Astrocyte (in vitro differentiated cells and primary cell): Measurements from ENCODE around the gene EGR1. TPM values are rescaled to one million over a fixed set of nuclear protein-coding genes. Genes with fewer than 3 reads are reported as not detected.

Source experiments
- DNase-seq: peaks from one replicate; pipeline ENCODE4 v3.0.0-alpha.2; 2010; ENCODE audit warnings: low read depth
- FAIRE-seq: peaks from 2 replicates; lab custom pipeline; 2011; peaks lifted over from hg19 to GRCh38; lab: Jason Lieb, UNC
- H2AFZ ChIP-seq: 2 replicates; pipeline ENCODE4 v1.6.0; 2012; ENCODE audit warnings: low read depth, low read length, inconsistent platforms
- H3K27ac ChIP-seq: 2 replicates; pipeline ENCODE4 v1.5.1; 2011; ENCODE audit warnings: low read depth, low read length, inconsistent platforms
- H3K27me3 ChIP-seq: 2 replicates; pipeline ENCODE4 v1.6.0; 2011; ENCODE audit warnings: low read length, inconsistent platforms; ENCODE audit not compliant: insufficient read depth
- H3K36me3 ChIP-seq: 2 replicates; pipeline ENCODE4 v1.5.1; 2011; ENCODE audit warnings: low read length, inconsistent platforms; ENCODE audit not compliant: insufficient read depth
- H3K4me1 ChIP-seq: 2 replicates; pipeline ENCODE4 v1.5.1; 2011; ENCODE audit warnings: low read length, inconsistent platforms; ENCODE audit not compliant: insufficient read depth
- H3K4me2 ChIP-seq: 2 replicates; pipeline ENCODE4 v1.6.0; 2012; ENCODE audit warnings: low read length, inconsistent platforms
- H3K4me3 ChIP-seq: 2 replicates; pipeline ENCODE4 v1.5.1; 2011; ENCODE audit warnings: low read depth, mild to moderate bottlenecking, low read length, inconsistent platforms; ENCODE audit not compliant: insufficient read depth
- H3K79me2 ChIP-seq: 2 replicates; pipeline ENCODE4 v1.6.0; 2012; ENCODE audit warnings: mild to moderate bottlenecking, low read length, inconsistent platforms; ENCODE audit not compliant: insufficient read depth
- H3K9ac ChIP-seq: 2 replicates; pipeline ENCODE4 v1.6.0; 2012; ENCODE audit warnings: mild to moderate bottlenecking, low read length, inconsistent platforms
- H3K9me3 ChIP-seq: 2 replicates; pipeline ENCODE4 v1.5.1; 2012; ENCODE audit warnings: low read depth, mild to moderate bottlenecking, low read length, inconsistent platforms; ENCODE audit not compliant: insufficient read depth
- H4K20me1 ChIP-seq: 2 replicates; pipeline ENCODE4 v1.6.0; 2012; ENCODE audit warnings: low read length, inconsistent platforms; ENCODE audit not compliant: insufficient read depth
- H3K27ac Mint-ChIP-seq: one replicate; pipeline ENCODE4 v1.8.0; 2021; ENCODE audit warnings: mild to moderate bottlenecking, mixed read lengths; ENCODE audit not compliant: unreplicated experiment
- H3K27me3 Mint-ChIP-seq: one replicate; pipeline ENCODE4 v1.8.0; 2021; ENCODE audit warnings: low read depth, mixed read lengths; ENCODE audit not compliant: unreplicated experiment
- H3K36me3 Mint-ChIP-seq: one replicate; pipeline ENCODE4 v1.8.0; 2021; ENCODE audit warnings: low read depth, mixed read lengths; ENCODE audit not compliant: unreplicated experiment
- H3K4me1 Mint-ChIP-seq: one replicate; pipeline ENCODE4 v1.8.0; 2021; ENCODE audit warnings: low read depth, mixed read lengths; ENCODE audit not compliant: unreplicated experiment
- H3K4me3 Mint-ChIP-seq: one replicate; pipeline ENCODE4 v1.8.0; 2021; ENCODE audit warnings: mild to moderate bottlenecking, moderate library complexity, mixed read lengths; ENCODE audit not compliant: unreplicated experiment
- H3K9me3 Mint-ChIP-seq: one replicate; pipeline ENCODE4 v1.8.0; 2021; ENCODE audit warnings: mild to moderate bottlenecking, mixed read lengths; ENCODE audit not compliant: unreplicated experiment
- CTCF ChIP-seq: IDR thresholded peaks from 2 replicates; pipeline ENCODE4 v1.5.1; 2011; ENCODE audit warnings: low read depth, mild to moderate bottlenecking, inconsistent platforms, low read length, moderate library complexity; ENCODE audit not compliant: insufficient read depth
- EZH2 ChIP-seq: IDR thresholded peaks from 2 replicates; pipeline ENCODE4 v1.6.1; 2012; ENCODE audit warnings: mild to moderate bottlenecking, low read length, inconsistent platforms; ENCODE audit not compliant: insufficient read depth
- total RNA-seq: library from RNA; stranded (reverse); gene quantifications from 2 replicates; pipeline ENCODE4 v1.2.1, GENCODE V29; 2021

Gene EGR1
- total RNA-seq, 1 donor from 2014 or later, result 31.5 TPM

DNA sequence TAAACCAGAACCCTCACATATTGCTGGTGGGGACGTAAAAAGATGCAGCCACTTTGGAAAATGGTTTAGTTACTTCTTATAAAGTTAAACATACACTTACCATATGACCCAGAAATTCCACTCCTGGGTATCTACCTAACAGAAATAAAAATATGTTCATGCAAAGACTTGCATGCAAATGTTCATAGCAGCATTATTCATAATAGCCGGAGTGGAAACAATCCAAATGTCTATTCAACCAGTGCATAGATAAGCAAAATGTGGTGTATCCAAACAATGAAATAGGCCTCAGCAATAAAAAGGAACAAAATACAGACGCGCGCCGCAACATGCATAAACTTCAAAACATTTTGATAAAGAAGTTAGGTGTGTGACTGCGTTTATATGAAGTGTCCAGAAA, 11.6 kb downstream of the EGR1 start:
- Histone ChIP-seq H3K27me3 (no peaks in the 10 kb centered on the region), H3K9me3 (no peaks in the 10 kb centered on the region), H3K4me3 (no peak overlapping the region), H3K79me2 (no peaks in the 10 kb centered on the region), H3K4me2 (no peak overlapping the region), H3K9ac (no peak overlapping the region), H4K20me1 (no peaks in the 10 kb centered on the region), H2AFZ (no peak overlapping the region), H3K27ac (no peak overlapping the region), H3K4me1 (no peaks in the 10 kb centered on the region), H3K36me3 (no peaks in the 10 kb centered on the region)
- no peak overlapping the region for H3K27ac Mint-ChIP-seq
- DNase-seq, result no peak
- H3K36me3 Mint-ChIP-seq, result no peaks in the 10 kb centered on the region
- FAIRE-seq, result no peak
- no peaks in the 10 kb centered on the region for H3K4me1 Mint-ChIP-seq
- TF ChIP-seq EZH2, result no peak
- no peak for TF ChIP-seq CTCF
- H3K4me3 Mint-ChIP-seq, result no peak overlapping the region
- peaks cover 1% of the 10 kb centered on the region for H3K9me3 Mint-ChIP-seq
- H3K27me3 Mint-ChIP-seq, result peaks cover 29% of the 10 kb centered on the region

- Histone ChIP-seq H3K9ac (no peak overlapping the region), H3K9me3 (no peaks in the 10 kb centered on the region), H2AFZ (no peak overlapping the region), H3K4me3 (no peak overlapping the region), H3K79me2 (no peaks in the 10 kb centered on the region), H3K4me2 (no peak overlapping the region), H3K36me3 (no peaks in the 10 kb centered on the region), H3K4me1 (peaks cover 8% of the 10 kb centered on the region), H3K27me3 (no peaks in the 10 kb centered on the region), H3K27ac (no peak overlapping the region), H4K20me1 (no peaks in the 10 kb centered on the region)
- H3K36me3 Mint-ChIP-seq, result no peaks in the 10 kb centered on the region
- no peak for TF ChIP-seq EZH2
- TF ChIP-seq CTCF, result no peak
- no peaks in the 10 kb centered on the region for H3K4me1 Mint-ChIP-seq
- no peaks in the 10 kb centered on the region for H3K9me3 Mint-ChIP-seq
- no peak overlapping the region for H3K4me3 Mint-ChIP-seq
- no peak for DNase-seq
- no peak for FAIRE-seq
- no peak overlapping the region for H3K27ac Mint-ChIP-seq
- peaks cover 33% of the 10 kb centered on the region for H3K27me3 Mint-ChIP-seq
Measured at GRCh38 chr5:138482638-138483037, 17.4 kb downstream of the EGR1 start.

DNA sequence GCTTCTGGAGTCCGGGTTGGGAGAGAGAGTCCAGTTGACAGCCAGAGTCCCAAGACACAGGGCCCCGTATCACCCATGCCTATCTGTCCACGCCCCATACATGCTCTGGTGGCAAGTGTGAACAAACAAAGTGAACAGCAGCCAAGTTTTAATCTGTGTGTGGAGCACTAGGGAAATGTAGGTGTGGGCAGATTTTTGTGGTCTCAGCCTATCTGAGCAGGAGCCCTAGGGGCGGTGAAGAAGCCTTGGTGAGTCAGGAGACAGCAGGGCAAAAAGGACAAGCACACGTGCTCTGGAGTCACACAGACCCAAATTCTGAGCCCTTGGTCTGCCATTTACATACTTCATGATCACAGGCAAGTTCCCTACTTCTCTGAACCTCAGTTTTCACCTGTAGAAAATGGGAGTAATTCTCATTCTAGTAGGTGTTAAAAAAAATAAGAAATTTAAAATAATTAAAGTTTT, 23.2 kb downstream of the EGR1 start:
- Mint-ChIP-seq H3K4me1 (peaks cover 6% of the 10 kb centered on the region), H3K4me3 (peak overlapping the region; percentile 50), H3K9me3 (no peaks in the 10 kb centered on the region), H3K36me3 (no peaks in the 10 kb centered on the region), H3K27me3 (peaks cover 40% of the 10 kb centered on the region), H3K27ac (no peak overlapping the region)
- peaks cover 30% of the 10 kb centered on the region for H3K4me1 ChIP-seq
- DNase-seq, result peak; percentile 73
- no peak for FAIRE-seq
- H2AFZ ChIP-seq, result no peak overlapping the region
- no peaks in the 10 kb centered on the region for H3K27me3 ChIP-seq
- TF ChIP-seq EZH2 (no peak), CTCF (no peak)
- H3K4me2 ChIP-seq, result peak overlapping the region; percentile 2
- no peaks in the 10 kb centered on the region for H4K20me1 ChIP-seq
- no peak overlapping the region for H3K9ac ChIP-seq
- no peak overlapping the region for H3K4me3 ChIP-seq
- no peaks in the 10 kb centered on the region for H3K79me2 ChIP-seq
- H3K36me3 ChIP-seq, result no peaks in the 10 kb centered on the region
- no peaks in the 10 kb centered on the region for H3K9me3 ChIP-seq
- no peak overlapping the region for H3K27ac ChIP-seq
